Measurements from ENCODE around the gene PTPRN2. TPM values are rescaled to one million over a fixed set of nuclear protein-coding genes. Genes with fewer than 3 reads are reported as not detected.

The PTPRN2 gene
- total and polyA plus RNA-seq, 2 donors (not counting 3 experiments of a cell fraction or from before 2014, with no cell fraction given) = 0.62 to 0.88 TPM

DNA sequence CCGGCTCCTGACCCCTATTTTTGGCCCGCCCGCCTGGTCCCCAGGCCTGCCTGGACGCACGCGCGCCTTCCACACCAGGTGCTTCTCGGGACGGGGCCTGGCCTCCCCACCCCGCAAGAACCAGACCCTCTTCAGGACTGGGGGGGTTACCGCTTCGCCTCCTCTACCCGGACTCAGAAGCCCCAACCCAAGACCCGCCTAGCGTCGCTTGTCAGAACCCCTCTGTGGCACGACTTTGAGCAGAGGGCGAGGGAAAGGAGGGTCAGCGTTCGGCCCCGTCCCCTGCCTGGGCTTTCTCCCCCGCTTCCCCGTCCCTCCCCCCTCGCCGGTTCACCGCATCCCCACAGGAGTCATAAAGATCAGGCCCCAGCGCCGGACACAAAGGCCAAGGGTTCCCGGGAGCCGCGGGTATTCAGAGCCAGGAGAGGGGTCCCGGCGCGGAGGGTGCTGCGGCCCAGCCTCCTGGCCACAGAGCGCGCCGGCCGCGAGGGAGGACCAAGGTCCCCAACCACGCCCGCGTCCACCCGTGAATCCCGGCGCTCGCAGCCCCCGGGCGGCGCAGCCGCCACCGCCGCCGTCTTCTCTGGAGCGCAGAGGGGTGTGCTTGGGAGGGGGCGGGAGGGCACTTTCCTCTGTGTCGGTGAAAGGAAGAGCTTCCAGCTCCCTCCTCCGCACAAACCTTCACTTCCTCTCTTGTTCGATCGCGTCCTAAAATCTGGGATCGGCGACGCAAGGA, 898.9 kb downstream of the PTPRN2 start:
- intact Hi-C loops (cut with micrococcal nuclease) (no loop called here), dilution Hi-C loops (cut with MboI; ENCODE audit: extremely low pct_ligation_motif_present, low sequenced_read_pairs) (no loop called here)
- no peak overlapping the region for H3K9ac ChIP-seq (replicated peaks; ENCODE audit: extremely low read depth, insufficient read depth, low read length)
- H3K4me2 ChIP-seq (ENCODE audit: insufficient read depth, low read length) = no peak overlapping the region
- BruUV-seq (replicated peaks) = no TSS peak
- ChIA-PET POLR2A (no interaction called here), CTCF (no interaction called here)
- no peaks in the 10 kb centered on the region for H3K9me3 ChIP-seq (replicated peaks; ENCODE audit: control insufficient read depth, insufficient read depth, low read length)
- no peak overlapping the region for H3K4me3 ChIP-seq (replicated peaks in 1 of 3; ENCODE audit: insufficient read depth in 1 of 3, low read depth in 1 of 3, low read length in 3 of 3)
- no peaks in the 10 kb centered on the region for H3K36me3 ChIP-seq (ENCODE audit: control insufficient read depth in 2 of 2, extremely low read depth in 1 of 2, insufficient read depth in 2 of 2, low read length in 2 of 2)
- FAIRE-seq (no peak), DNase-seq (ENCODE audit: low read depth, low spot score) (no peak)
- no peaks in the 10 kb centered on the region for H4K20me1 ChIP-seq (replicated peaks; ENCODE audit: control insufficient read depth, extremely low read depth, insufficient read depth, low read length)
- H3K27ac ChIP-seq (ENCODE audit: insufficient read depth, low read depth, low read length) = no peak overlapping the region
- no peak overlapping the region for H2AFZ ChIP-seq (ENCODE audit: low read depth, low read length)
- no peak for TF ChIP-seq MYC (IDR thresholded peaks at IDR 0.05; ENCODE audit: low read depth, low read length)
- peak; percentile 75 for TF ChIP-seq EZH2 (IDR thresholded peaks at IDR 0.05; ENCODE audit: borderline replicate concordance, low read depth, low read length, severe bottlenecking)
- H3K4me1 ChIP-seq (ENCODE audit: control insufficient read depth, extremely low read depth, insufficient read depth, low read length) = no peaks in the 10 kb centered on the region
- no peaks in the 10 kb centered on the region for H3K9me1 ChIP-seq (replicated peaks; ENCODE audit: control insufficient read depth, extremely low read depth, insufficient read depth, low read length)
- no peaks in the 10 kb centered on the region for H3K79me2 ChIP-seq (ENCODE audit: control insufficient read depth, insufficient read depth, low read length)
- H3K27me3 ChIP-seq (ENCODE audit: control insufficient read depth in 2 of 2, insufficient read depth in 2 of 2, low read length in 2 of 2) = peaks cover 57 to 83% of the 10 kb centered on the region in 2 experiments

- Histone ChIP-seq H3K9me1 (replicated peaks; ENCODE audit: control insufficient read depth, extremely low read depth, insufficient read depth, low read length) (no peaks in the 10 kb centered on the region), H3K4me3 (replicated peaks in 1 of 3; ENCODE audit: insufficient read depth in 1 of 3, low read depth in 1 of 3, low read length in 3 of 3) (no peak overlapping the region), H3K9ac (replicated peaks; ENCODE audit: extremely low read depth, insufficient read depth, low read length) (no peak overlapping the region), H3K79me2 (ENCODE audit: control insufficient read depth, insufficient read depth, low read length) (no peaks in the 10 kb centered on the region), H2AFZ (ENCODE audit: low read depth, low read length) (no peak overlapping the region), H3K4me2 (ENCODE audit: insufficient read depth, low read length) (no peak overlapping the region), H3K36me3 (ENCODE audit: control insufficient read depth in 2 of 2, extremely low read depth in 1 of 2, insufficient read depth in 2 of 2, low read length in 2 of 2) (no peaks in the 10 kb centered on the region), H3K27ac (ENCODE audit: insufficient read depth, low read depth, low read length) (no peak overlapping the region), H4K20me1 (replicated peaks; ENCODE audit: control insufficient read depth, extremely low read depth, insufficient read depth, low read length) (no peaks in the 10 kb centered on the region), H3K9me3 (replicated peaks; ENCODE audit: control insufficient read depth, insufficient read depth, low read length) (no peaks in the 10 kb centered on the region), H3K4me1 (ENCODE audit: control insufficient read depth, extremely low read depth, insufficient read depth, low read length) (no peaks in the 10 kb centered on the region), H3K27me3 (ENCODE audit: control insufficient read depth in 2 of 2, insufficient read depth in 2 of 2, low read length in 2 of 2) (peaks cover 58 to 84% of the 10 kb centered on the region in 2 experiments)
- dilution Hi-C loops (cut with MboI; ENCODE audit: extremely low pct_ligation_motif_present, low sequenced_read_pairs) = no loop called here
- intact Hi-C loops (cut with micrococcal nuclease) = no loop called here
- no peak for TF ChIP-seq FOS (IDR thresholded peaks at IDR 0.05; ENCODE audit: borderline replicate concordance, insufficient read depth, low read length)
- no peak for TF ChIP-seq GATA2 (IDR thresholded peaks at IDR 0.05; ENCODE audit: insufficient read depth, insufficient read length, low read depth, low read length)
- no peak for TF ChIP-seq EZH2 (IDR thresholded peaks at IDR 0.05; ENCODE audit: borderline replicate concordance, low read depth, low read length, severe bottlenecking)
- TF ChIP-seq POLR2AphosphoS5 (IDR thresholded peaks at IDR 0.05; ENCODE audit: insufficient read depth, low read depth, low read length) = no peak
- TF ChIP-seq, protein P1, sequence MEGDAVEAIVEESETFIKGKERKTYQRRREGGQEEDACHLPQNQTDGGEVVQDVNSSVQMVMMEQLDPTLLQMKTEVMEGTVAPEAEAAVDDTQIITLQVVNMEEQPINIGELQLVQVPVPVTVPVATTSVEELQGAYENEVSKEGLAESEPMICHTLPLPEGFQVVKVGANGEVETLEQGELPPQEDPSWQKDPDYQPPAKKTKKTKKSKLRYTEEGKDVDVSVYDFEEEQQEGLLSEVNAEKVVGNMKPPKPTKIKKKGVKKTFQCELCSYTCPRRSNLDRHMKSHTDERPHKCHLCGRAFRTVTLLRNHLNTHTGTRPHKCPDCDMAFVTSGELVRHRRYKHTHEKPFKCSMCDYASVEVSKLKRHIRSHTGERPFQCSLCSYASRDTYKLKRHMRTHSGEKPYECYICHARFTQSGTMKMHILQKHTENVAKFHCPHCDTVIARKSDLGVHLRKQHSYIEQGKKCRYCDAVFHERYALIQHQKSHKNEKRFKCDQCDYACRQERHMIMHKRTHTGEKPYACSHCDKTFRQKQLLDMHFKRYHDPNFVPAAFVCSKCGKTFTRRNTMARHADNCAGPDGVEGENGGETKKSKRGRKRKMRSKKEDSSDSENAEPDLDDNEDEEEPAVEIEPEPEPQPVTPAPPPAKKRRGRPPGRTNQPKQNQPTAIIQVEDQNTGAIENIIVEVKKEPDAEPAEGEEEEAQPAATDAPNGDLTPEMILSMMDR (IDR thresholded peaks at IDR 0.05; ENCODE audit: extremely low read depth in 1 of 2, insufficient read depth in 1 of 2, low read depth in 1 of 2, low read length in 2 of 2) = no peak
- TF ChIP-seq POLR2A (IDR thresholded peaks at IDR 0.05; ENCODE audit: low read depth, low read length) = no peak
- TF ChIP-seq JUN (IDR thresholded peaks at IDR 0.05; ENCODE audit: borderline replicate concordance, insufficient read depth, insufficient read length, low read depth) = no peak
- TF ChIP-seq, protein P2, sequence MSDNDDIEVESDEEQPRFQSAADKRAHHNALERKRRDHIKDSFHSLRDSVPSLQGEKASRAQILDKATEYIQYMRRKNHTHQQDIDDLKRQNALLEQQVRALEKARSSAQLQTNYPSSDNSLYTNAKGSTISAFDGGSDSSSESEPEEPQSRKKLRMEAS (IDR thresholded peaks at IDR 0.05; ENCODE audit: insufficient read depth, insufficient read length) = no peak
- TF ChIP-seq MYC (IDR thresholded peaks at IDR 0.05; ENCODE audit: low read depth, low read length) = no peak
- POLR2A ChIA-PET = no interaction called here
- FAIRE-seq (no peak), DNase-seq (ENCODE audit: low read depth, low spot score) (no peak)
- CTCF ChIA-PET = no interaction called here
- BruUV-seq (replicated peaks) = no TSS peak
Observed at GRCh38 chr7:157687845-157688532, 899.6 kb downstream of the PTPRN2 start.

All from endothelial cell of umbilical vein (primary cell).